ENCODE results near the gene GREM2.

GREM2 gene

GRCh38 chr1:240496356-240496755 lies 115.6 kb downstream of the GREM2 start:
- no peaks in the 10 kb centered on the region; the same call in 1 of the 2 replicates for H3K9me3 ChIP-seq (ENCODE audit: insufficient read depth, low read depth, low read length)
- H3K4me3 ChIP-seq (ENCODE audit: low read length, poor library complexity, severe bottlenecking) = no peak overlapping the region
- no peak overlapping the region for H3K4me2 ChIP-seq (ENCODE audit: low read depth, low read length, poor library complexity, severe bottlenecking)
- H3K79me2 ChIP-seq (ENCODE audit: insufficient read depth, low read length) = no peaks in the 10 kb centered on the region
- no peaks in the 10 kb centered on the region for H3K9me2 ChIP-seq (replicated peaks; ENCODE audit: low read depth, low read length)
- H3F3A ChIP-seq (ENCODE audit: low read depth) = no peaks in the 10 kb centered on the region
- no peak overlapping the region for H2AFZ ChIP-seq (ENCODE audit: low read length)
- no peak overlapping the region for H3K9ac ChIP-seq (ENCODE audit: low read depth, low read length, poor library complexity, severe bottlenecking)
- no peaks in the 10 kb centered on the region for H3K36me3 ChIP-seq (ENCODE audit: insufficient read depth, low read length)
- H3K27me3 ChIP-seq (ENCODE audit: insufficient read depth, low read length, poor library complexity, severe bottlenecking) = no peaks in the 10 kb centered on the region
- TF ChIP-seq CTCF (conservative IDR thresholded peaks at IDR 0.05; ENCODE audit: low read length) (no peak), EZH2phosphoT487 (IDR thresholded peaks at IDR 0.05; ENCODE audit: borderline replicate concordance) (no peak)
- H4K20me1 ChIP-seq (ENCODE audit: insufficient read depth, low read length, poor library complexity, severe bottlenecking) = no peaks in the 10 kb centered on the region
- no peaks in the 10 kb centered on the region for H3K4me1 ChIP-seq (ENCODE audit: insufficient read depth, low read length, poor library complexity, severe bottlenecking)

GRCh38 chr1:240495601-240496000 lies 116.4 kb downstream of the GREM2 start:
- TF ChIP-seq EZH2phosphoT487 (IDR thresholded peaks at IDR 0.05; ENCODE audit: borderline replicate concordance) (no peak), CTCF (conservative IDR thresholded peaks at IDR 0.05; ENCODE audit: low read length) (no peak)
- no peak overlapping the region for H2AFZ ChIP-seq (ENCODE audit: low read length)

GRCh38 chr1:240492832-240493440 lies 119.0 kb downstream of the GREM2 start:
- no peaks in the 10 kb centered on the region for H3F3A ChIP-seq (ENCODE audit: low read depth)
- no peaks in the 10 kb centered on the region for H3K36me3 ChIP-seq (ENCODE audit: insufficient read depth, low read length)
- no peaks in the 10 kb centered on the region for H4K20me1 ChIP-seq (ENCODE audit: insufficient read depth, low read length, poor library complexity, severe bottlenecking)
- no peak overlapping the region for H2AFZ ChIP-seq (ENCODE audit: low read length)
- H3K4me3 ChIP-seq (ENCODE audit: low read length, poor library complexity, severe bottlenecking) = no peak overlapping the region
- H3K9me2 ChIP-seq (replicated peaks; ENCODE audit: low read depth, low read length) = no peaks in the 10 kb centered on the region
- no peak overlapping the region for H3K4me2 ChIP-seq (ENCODE audit: low read depth, low read length, poor library complexity, severe bottlenecking)
- no peaks in the 10 kb centered on the region for H3K4me1 ChIP-seq (ENCODE audit: insufficient read depth, low read length, poor library complexity, severe bottlenecking)
- H3K9ac ChIP-seq (ENCODE audit: low read depth, low read length, poor library complexity, severe bottlenecking) = no peak overlapping the region
- TF ChIP-seq CTCF (conservative IDR thresholded peaks at IDR 0.05; ENCODE audit: low read length) (no peak), EZH2phosphoT487 (IDR thresholded peaks at IDR 0.05; ENCODE audit: borderline replicate concordance) (no peak)
- no peaks in the 10 kb centered on the region for H3K79me2 ChIP-seq (ENCODE audit: insufficient read depth, low read length)
- no peaks in the 10 kb centered on the region; the same call in 1 of the 2 replicates for H3K9me3 ChIP-seq (ENCODE audit: insufficient read depth, low read depth, low read length)
- no peaks in the 10 kb centered on the region for H3K27me3 ChIP-seq (ENCODE audit: insufficient read depth, low read length, poor library complexity, severe bottlenecking)

More at GRCh38 chr1:240495601-240496000, 116.4 kb downstream of the GREM2 start:
- Histone ChIP-seq H3K9ac (ENCODE audit: low read depth, low read length, poor library complexity, severe bottlenecking) (no peak overlapping the region), H3K79me2 (ENCODE audit: insufficient read depth, low read length) (no peaks in the 10 kb centered on the region), H3K4me2 (ENCODE audit: low read depth, low read length, poor library complexity, severe bottlenecking) (no peak overlapping the region), H3K4me1 (ENCODE audit: insufficient read depth, low read length, poor library complexity, severe bottlenecking) (no peaks in the 10 kb centered on the region), H3F3A (ENCODE audit: low read depth) (no peaks in the 10 kb centered on the region), H3K27me3 (ENCODE audit: insufficient read depth, low read length, poor library complexity, severe bottlenecking) (no peaks in the 10 kb centered on the region), H3K9me2 (replicated peaks; ENCODE audit: low read depth, low read length) (no peaks in the 10 kb centered on the region), H3K36me3 (ENCODE audit: insufficient read depth, low read length) (no peaks in the 10 kb centered on the region), H3K4me3 (ENCODE audit: low read length, poor library complexity, severe bottlenecking) (no peak overlapping the region), H3K9me3 (ENCODE audit: insufficient read depth, low read depth, low read length) (no peaks in the 10 kb centered on the region; the same call in 1 of the 2 replicates), H4K20me1 (ENCODE audit: insufficient read depth, low read length, poor library complexity, severe bottlenecking) (no peaks in the 10 kb centered on the region)

All from Loucy (cell line).